ENCODE measurements around the gene OVCA2.

OVCA2 gene

DNA sequence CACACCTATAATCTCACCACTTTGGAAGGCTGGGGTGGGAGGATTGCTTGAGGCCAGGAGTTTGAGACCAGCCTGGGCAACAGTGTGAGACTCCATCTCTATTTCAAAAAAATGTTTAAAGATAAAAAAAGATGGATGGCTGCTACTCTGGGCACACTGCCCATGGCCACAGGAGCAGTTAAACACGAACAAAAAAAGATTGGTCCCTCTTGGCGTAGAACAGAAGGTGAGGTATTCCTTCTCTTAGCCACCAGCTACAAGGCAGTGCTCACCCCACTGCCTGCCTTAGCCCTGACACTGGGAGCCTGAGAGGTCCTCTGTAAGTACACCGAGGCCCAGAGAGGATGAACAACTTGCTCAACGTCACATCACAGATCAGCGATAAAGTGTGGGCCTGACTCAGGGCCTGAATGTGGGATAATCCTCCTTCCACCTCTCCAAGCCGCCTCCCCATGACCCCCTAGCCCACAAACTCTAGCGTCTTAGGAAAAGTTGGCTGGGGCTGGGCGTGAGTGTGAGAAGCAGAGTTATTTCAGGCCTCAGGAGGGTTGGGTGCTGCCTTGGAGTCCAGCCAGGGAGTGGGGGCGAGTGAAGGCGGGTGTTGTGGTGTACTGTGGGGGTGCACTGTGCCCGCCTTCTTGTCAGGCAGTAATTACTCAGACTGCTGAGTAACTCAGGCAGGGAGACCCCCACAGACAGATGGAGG lies 14.1 kb upstream of the OVCA2 start:
- TF ChIP-seq RAD21 (IDR thresholded peaks at IDR 0.05; ENCODE audit: low read depth) (no peak), REST (IDR thresholded peaks at IDR 0.05; ENCODE audit: low read depth) (no peak), YY1 (IDR thresholded peaks at IDR 0.05; ENCODE audit: low read depth) (no peak), TAF1 (IDR thresholded peaks at IDR 0.05; ENCODE audit: low read depth) (no peak), CEBPB (IDR thresholded peaks at IDR 0.05) (no peak), TCF12 (IDR thresholded peaks at IDR 0.05; ENCODE audit: low read depth) (no peak), EP300 (IDR thresholded peaks at IDR 0.05; ENCODE audit: borderline replicate concordance) (no peak), NFIC (IDR thresholded peaks at IDR 0.05) (no peak), USF1 (IDR thresholded peaks at IDR 0.05) (no peak), EGR1 (IDR thresholded peaks at IDR 0.05) (no peak), ZBTB7A (IDR thresholded peaks at IDR 0.05; ENCODE audit: low read depth) (no peak), MAX (IDR thresholded peaks at IDR 0.05) (no peak), TEAD4 (IDR thresholded peaks at IDR 0.05) (no peak), CREB1 (IDR thresholded peaks at IDR 0.05; ENCODE audit: low read depth) (no peak), FOXM1 (IDR thresholded peaks at IDR 0.05; ENCODE audit: borderline replicate concordance, low read depth) (no peak)

- no peak for TF ChIP-seq NFIC (IDR thresholded peaks at IDR 0.05)
- no peak for TF ChIP-seq EP300 (IDR thresholded peaks at IDR 0.05; ENCODE audit: borderline replicate concordance)
- no peak for TF ChIP-seq REST (IDR thresholded peaks at IDR 0.05; ENCODE audit: low read depth)
- TF ChIP-seq MAX (IDR thresholded peaks at IDR 0.05), result no peak
- TF ChIP-seq CEBPB (IDR thresholded peaks at IDR 0.05), result no peak
- no peak for TF ChIP-seq CREB1 (IDR thresholded peaks at IDR 0.05; ENCODE audit: low read depth)
- no peak for TF ChIP-seq EGR1 (IDR thresholded peaks at IDR 0.05)
- no peak for TF ChIP-seq YY1 (IDR thresholded peaks at IDR 0.05; ENCODE audit: low read depth)
Measured at GRCh38 chr17:2028234-2028614, 13.6 kb upstream of the OVCA2 start.

DNA sequence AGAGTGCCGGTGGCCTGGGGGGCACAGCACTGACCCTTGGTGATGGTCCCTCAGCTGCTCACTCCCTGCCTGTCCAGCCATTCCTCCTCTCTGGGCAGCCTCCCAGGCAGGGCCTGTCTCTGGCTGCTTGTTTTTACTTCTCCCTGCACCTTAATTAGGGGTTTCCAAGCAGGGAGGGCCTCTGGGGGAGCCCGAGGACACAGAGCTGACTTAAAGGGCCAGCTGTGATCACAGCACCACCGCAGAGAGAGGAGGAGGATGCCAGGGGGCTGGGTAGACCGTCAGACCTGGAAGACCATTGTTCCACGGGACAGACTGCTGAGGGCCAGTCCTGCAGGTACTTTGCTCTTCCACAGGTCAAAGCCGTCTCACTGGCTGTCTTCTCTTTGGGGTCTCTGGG lies 13.1 kb upstream of the OVCA2 start:
- TF ChIP-seq TAF1 (IDR thresholded peaks at IDR 0.05; ENCODE audit: low read depth) (no peak), CREB1 (IDR thresholded peaks at IDR 0.05; ENCODE audit: low read depth) (no peak)

GRCh38 chr17:2029911-2030778 lies 11.7 kb upstream of the OVCA2 start, which contains the start of gene DPH1:
Gene DPH1, plus strand, starts transcription at chr17:2030153. Its CDS starts 17 bp downstream, at chr17:2030170.
- no peak for TF ChIP-seq NFIC (IDR thresholded peaks at IDR 0.05)
- TF ChIP-seq EP300 (IDR thresholded peaks at IDR 0.05; ENCODE audit: borderline replicate concordance), result no peak
- TF ChIP-seq RAD21 (IDR thresholded peaks at IDR 0.05; ENCODE audit: low read depth), result no peak
- TF ChIP-seq YY1 (IDR thresholded peaks at IDR 0.05; ENCODE audit: low read depth), result peak; percentile 98
- no peak for TF ChIP-seq CEBPB (IDR thresholded peaks at IDR 0.05)
- peak; percentile 66 for TF ChIP-seq TEAD4 (IDR thresholded peaks at IDR 0.05)
- peak; percentile 81 for TF ChIP-seq TCF12 (IDR thresholded peaks at IDR 0.05; ENCODE audit: low read depth)
- peak; percentile 86 for TF ChIP-seq TAF1 (IDR thresholded peaks at IDR 0.05; ENCODE audit: low read depth)
- TF ChIP-seq USF1 (IDR thresholded peaks at IDR 0.05), result peak; percentile 92
- peak; percentile 99 for TF ChIP-seq MAX (IDR thresholded peaks at IDR 0.05)
- 0 out of 2 replicates have a peak, but pooled peaks have one; percentile 10 for TF ChIP-seq CREB1 (IDR thresholded peaks at IDR 0.05; ENCODE audit: low read depth)
- TF ChIP-seq REST (IDR thresholded peaks at IDR 0.05; ENCODE audit: low read depth), result peak; percentile 20; the same call in 1 of the 2 replicates
- no peak for TF ChIP-seq FOXM1 (IDR thresholded peaks at IDR 0.05; ENCODE audit: borderline replicate concordance, low read depth)
- peak; percentile 93 for TF ChIP-seq EGR1 (IDR thresholded peaks at IDR 0.05)
- TF ChIP-seq ZBTB7A (IDR thresholded peaks at IDR 0.05; ENCODE audit: low read depth), result no peak

Measured in Ishikawa (cell line).